Activated T-helper 9 cell treated with anti-CD3 and anti-CD28 coated beads, Interleukin-2, amount 50 U/mL, for 16 hours (primary cell): ENCODE measurements around the gene PIM3.

Experiments used
- DNase-seq: peaks from one replicate; pipeline ENCODE4 v3.0.0-alpha.2; 2020; ENCODE audit warnings: low read depth

PIM3 gene

GRCh38 chr22:49928185-49928495 is 32.4 kb upstream of the PIM3 start:
- DNase-seq, result no peak

GRCh38 chr22:49928555-49929210 is 31.9 kb upstream of the PIM3 start:
- no peak for DNase-seq

- peak; percentile 72 for DNase-seq
These were observed 31.2 kb upstream of the PIM3 start for GRCh38 chr22:49929211-49929979.

- no peak for DNase-seq
These were observed 30.5 kb upstream of the PIM3 start for GRCh38 chr22:49929994-49930575.

GRCh38 chr22:49930596-49931412 is 29.8 kb upstream of the PIM3 start:
- DNase-seq, result no peak

- no peak for DNase-seq
These were observed 27.1 kb upstream of the PIM3 start for GRCh38 chr22:49933236-49934159.

GRCh38 chr22:49934160-49934890 is 26.2 kb upstream of the PIM3 start:
- no peak for DNase-seq

GRCh38 chr22:49934891-49935557 is 25.5 kb upstream of the PIM3 start:
- DNase-seq, result peak; percentile 86

- no peak for DNase-seq
These were observed 25.0 kb upstream of the PIM3 start for GRCh38 chr22:49935561-49935960.

GRCh38 chr22:49936018-49936972 is 24.3 kb upstream of the PIM3 start:
- DNase-seq, result peak; percentile 95

GRCh38 chr22:49936973-49937757 is 23.4 kb upstream of the PIM3 start:
- no peak for DNase-seq

GRCh38 chr22:49937758-49938564 is 22.6 kb upstream of the PIM3 start:
- DNase-seq, result no peak

GRCh38 chr22:49938565-49939136 is 21.9 kb upstream of the PIM3 start:
- no peak for DNase-seq

GRCh38 chr22:49941507-49942316 is 18.9 kb upstream of the PIM3 start:
- no peak for DNase-seq

GRCh38 chr22:49942565-49943404 is 17.8 kb upstream of the PIM3 start:
- DNase-seq, result no peak
